A673 (cell line): ENCODE measurements around the gene SLC1A5.

Experiments
- EZH2 ChIP-seq: fragments of 200-600 bp; sonication (generic); IDR thresholded peaks from 2 replicates; pipeline ENCODE4 v1.6.1; 2017; ENCODE audit warnings: borderline replicate concordance, low read depth, mild to moderate bottlenecking, mixed read lengths, antibody characterized with exemption, low read length; ENCODE audit not compliant: poor library complexity, severe bottlenecking
- TF ChIP-seq, protein P1 (sequence below): fragments of 300-800, 200-600 bp; sonication (generic); conservative IDR thresholded peaks from 2 replicates; pipeline ENCODE4 v1.5.1; 2017; ENCODE audit warnings: low read depth, mild to moderate bottlenecking, antibody characterized with exemption, low read length, moderate library complexity, mixed read lengths

DNA sequence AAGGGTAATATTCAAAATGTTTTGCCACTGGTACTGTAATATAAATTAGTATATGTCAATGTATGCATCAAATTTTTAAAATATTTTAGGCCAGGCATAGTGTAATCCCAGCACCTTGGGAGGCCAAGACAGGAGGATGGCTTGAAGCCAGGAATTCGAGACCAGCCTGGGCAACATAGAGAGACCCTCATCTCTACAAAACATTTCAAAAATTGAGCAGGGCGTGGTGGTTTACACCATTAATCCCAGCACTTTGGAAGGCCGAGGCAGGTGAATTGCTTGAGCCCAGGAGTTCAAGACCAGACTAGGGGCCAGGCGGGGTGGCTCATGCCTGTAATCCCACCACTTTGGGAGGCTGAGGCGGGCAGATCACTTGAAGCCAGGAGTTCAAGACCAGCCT, 28.0 kb downstream of the SLC1A5 start:
- TF ChIP-seq, protein P1, sequence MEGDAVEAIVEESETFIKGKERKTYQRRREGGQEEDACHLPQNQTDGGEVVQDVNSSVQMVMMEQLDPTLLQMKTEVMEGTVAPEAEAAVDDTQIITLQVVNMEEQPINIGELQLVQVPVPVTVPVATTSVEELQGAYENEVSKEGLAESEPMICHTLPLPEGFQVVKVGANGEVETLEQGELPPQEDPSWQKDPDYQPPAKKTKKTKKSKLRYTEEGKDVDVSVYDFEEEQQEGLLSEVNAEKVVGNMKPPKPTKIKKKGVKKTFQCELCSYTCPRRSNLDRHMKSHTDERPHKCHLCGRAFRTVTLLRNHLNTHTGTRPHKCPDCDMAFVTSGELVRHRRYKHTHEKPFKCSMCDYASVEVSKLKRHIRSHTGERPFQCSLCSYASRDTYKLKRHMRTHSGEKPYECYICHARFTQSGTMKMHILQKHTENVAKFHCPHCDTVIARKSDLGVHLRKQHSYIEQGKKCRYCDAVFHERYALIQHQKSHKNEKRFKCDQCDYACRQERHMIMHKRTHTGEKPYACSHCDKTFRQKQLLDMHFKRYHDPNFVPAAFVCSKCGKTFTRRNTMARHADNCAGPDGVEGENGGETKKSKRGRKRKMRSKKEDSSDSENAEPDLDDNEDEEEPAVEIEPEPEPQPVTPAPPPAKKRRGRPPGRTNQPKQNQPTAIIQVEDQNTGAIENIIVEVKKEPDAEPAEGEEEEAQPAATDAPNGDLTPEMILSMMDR: no peak
- no peak for TF ChIP-seq EZH2
